Prostate gland (tissue), 2 donors: Measurements from ENCODE around the gene LRRTM4.

Source experiments
- POLR2A ChIP-seq: fragments of 450-650 bp; IDR thresholded peaks from one replicate; pipeline ENCODE4 v1.6.1; 2016; ENCODE audit warnings: antibody characterized with exemption, mild to moderate bottlenecking
- TF ChIP-seq, protein P1 (sequence below), 4 experiments: fragments of 200-600 bp in 2 of 4; fragments of 450-650 bp in 2 of 4; sonication (generic) in 2 of 4; IDR thresholded peaks; 1 replicate in 3 of 4; 2 replicates in 1 of 4; pipeline ENCODE4 v1.5.1; 2016 to 2019; ENCODE audit warnings: antibody characterized with exemption in 4 of 4, mild to moderate bottlenecking in 2 of 4, moderate library complexity in 2 of 4

DNA sequence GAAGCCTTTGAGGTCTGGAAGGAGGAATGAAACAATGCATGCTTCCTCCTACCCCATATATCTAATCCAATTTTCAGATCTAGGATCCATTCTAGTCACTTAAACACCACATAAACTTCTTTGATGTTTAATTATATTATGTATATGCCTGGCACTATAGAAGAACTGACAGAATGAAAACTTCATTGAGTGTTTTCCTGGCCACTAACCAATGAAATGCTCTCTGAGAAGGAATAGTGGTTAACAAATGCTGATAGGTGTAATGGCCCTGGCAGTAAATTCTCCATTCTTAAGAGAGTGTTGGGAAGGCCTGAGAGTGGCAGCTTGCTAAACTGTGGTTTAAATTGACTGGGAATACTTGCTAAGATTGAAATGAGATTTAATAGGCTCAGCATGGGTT is 710.0 kb downstream of the LRRTM4 start:
- no peak for TF ChIP-seq POLR2A
- TF ChIP-seq, protein P1, sequence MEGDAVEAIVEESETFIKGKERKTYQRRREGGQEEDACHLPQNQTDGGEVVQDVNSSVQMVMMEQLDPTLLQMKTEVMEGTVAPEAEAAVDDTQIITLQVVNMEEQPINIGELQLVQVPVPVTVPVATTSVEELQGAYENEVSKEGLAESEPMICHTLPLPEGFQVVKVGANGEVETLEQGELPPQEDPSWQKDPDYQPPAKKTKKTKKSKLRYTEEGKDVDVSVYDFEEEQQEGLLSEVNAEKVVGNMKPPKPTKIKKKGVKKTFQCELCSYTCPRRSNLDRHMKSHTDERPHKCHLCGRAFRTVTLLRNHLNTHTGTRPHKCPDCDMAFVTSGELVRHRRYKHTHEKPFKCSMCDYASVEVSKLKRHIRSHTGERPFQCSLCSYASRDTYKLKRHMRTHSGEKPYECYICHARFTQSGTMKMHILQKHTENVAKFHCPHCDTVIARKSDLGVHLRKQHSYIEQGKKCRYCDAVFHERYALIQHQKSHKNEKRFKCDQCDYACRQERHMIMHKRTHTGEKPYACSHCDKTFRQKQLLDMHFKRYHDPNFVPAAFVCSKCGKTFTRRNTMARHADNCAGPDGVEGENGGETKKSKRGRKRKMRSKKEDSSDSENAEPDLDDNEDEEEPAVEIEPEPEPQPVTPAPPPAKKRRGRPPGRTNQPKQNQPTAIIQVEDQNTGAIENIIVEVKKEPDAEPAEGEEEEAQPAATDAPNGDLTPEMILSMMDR (IDR thresholded peaks at IDR 0.05): no peak
